Ammon's horn (tissue), 1 donor: Measurements from ENCODE around the gene LRP11.
"Not testable (repeated sequence)": the region's sequence is repeated elsewhere in the genome, so short reads cannot be mapped to it uniquely, and the experiment has no call there.

Experiments used
- DNase-seq: peaks from one replicate; pipeline ENCODE4 v3.0.0-alpha.2; 2016; ENCODE audit warnings: low spot score

LRP11 gene

DNA sequence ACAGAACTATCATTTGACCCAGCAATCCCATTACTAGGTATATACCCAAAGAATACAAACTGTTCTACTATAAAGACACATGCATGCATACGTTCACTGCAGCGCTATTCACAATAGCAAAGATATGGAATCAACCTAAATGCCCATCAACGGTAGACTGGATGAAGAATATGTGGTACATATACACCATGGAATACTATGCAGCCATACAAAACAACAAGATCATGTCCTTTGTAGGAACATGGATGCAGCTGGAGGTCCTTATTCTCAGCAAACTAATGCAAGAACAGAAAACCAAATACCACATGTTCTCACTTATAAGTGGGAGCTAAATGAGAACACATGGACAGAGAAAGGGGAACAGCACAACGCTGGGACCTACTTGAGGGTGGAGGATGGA is 15.8 kb downstream of the LRP11 start:
- DNase-seq: not testable (repeated sequence)

DNA sequence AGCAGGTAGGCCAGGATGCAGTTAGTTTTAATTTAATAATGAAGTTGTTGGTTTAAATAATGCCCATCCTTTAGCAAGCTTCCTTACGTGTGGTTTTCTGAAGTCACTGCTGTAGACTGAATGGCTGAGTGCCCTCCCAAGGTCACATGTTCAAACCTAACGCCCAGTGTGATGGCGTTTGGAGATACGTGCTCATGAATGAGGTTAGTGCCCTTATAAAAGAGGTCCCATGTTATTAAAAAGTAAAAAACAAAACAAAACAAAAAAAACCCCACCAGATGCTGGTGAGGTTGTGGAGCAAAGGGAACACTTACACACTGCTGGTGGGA is 16.3 kb downstream of the LRP11 start:
- no peak for DNase-seq

- DNase-seq: peak; percentile 34
These were observed 17.8 kb downstream of the LRP11 start for GRCh38 chr6:149846321-149846720.

DNA sequence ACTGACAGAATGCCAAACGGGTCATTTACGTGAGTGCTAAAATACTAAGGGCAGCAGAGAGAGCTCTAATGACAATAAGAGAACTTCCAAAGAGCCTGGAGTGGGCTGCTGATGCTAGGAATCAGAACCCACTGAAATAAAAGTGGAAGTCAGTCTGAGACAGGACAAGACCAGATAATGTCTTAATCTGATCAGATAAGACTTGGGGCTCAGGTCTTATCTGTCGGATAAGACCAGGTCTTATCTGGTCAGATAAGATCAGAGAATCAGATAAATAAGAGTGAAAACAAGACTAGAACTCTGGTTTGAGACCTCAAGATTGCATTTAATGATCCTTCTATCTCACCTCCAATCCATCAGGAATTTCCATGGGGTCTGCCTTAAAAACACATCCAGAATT is 18.6 kb downstream of the LRP11 start:
- DNase-seq: no peak

DNA sequence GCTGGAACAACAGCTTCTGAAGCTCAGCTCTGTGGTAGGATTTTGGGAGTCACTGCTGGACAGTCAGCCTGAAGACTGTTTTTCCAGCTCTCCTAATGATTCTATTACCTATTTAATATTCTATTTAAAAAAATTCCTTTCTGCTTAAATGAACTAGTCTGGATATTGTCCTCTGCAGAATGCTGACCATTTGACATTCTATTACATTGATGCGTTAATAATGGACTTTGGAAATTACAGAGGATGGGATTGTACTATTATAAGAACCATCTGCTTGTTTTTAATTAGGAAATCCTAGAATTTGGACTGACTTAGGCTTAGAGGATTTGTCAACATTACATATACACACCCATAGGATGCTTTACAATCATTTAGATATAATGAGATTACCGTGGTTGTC is 19.7 kb downstream of the LRP11 start:
- DNase-seq: no peak

- DNase-seq: not testable (repeated sequence)
These were observed 20.1 kb downstream of the LRP11 start for GRCh38 chr6:149844036-149844435.

DNA sequence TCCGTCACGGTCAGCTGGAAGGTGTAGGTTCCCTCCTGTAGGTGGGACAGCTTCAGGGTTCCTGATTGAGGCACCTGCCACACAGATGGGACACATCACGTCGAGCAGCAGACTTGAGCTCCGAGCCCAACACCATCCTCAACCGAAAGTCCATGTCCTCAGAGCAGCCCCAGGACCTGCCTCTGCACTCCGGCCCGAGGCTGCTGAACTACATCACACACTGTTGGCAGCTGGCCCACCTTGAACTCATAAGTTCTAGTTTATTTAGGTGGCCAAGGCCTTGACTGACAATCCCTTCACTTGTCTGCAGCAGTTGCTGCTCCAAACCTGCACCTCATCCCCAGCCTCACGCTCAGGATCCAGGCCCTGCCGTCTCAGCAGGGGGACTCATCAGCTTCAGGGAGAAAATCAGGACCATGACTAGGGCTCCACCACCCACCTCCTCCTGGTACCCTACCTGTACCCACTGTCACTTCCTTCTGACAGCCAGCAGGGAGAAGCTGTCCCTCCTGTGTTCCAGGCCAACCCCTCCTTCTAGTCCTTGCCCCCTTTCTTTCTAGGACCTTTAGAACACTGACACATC is 21.0 kb downstream of the LRP11 start:
- DNase-seq: no peak

DNA sequence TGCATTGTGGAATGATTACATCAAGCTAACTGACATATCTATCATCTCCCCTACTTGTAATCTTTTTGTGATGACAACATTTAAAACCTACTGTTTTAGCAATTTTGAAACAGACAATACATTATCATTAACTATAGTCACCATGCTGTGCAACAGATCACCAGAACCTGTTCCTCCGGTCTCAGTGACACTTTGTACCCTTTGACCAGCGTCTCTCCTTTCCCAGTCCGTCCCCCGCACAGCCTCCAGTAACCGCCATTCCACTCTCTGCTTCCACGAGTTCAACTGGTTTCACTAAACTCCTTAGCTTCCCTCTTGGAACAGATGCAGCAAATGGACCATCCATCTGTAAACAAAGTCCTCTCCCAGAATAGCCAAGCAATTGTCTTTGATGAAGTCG is 21.8 kb downstream of the LRP11 start:
- DNase-seq: no peak

- DNase-seq: peak; percentile 61
These were observed 23.6 kb downstream of the LRP11 start for GRCh38 chr6:149840345-149841075.

- DNase-seq: peak; percentile 78
These were observed 29.4 kb downstream of the LRP11 start for GRCh38 chr6:149834513-149835481.

- DNase-seq: no peak
These were observed 30.5 kb downstream of the LRP11 start for GRCh38 chr6:149833651-149834050.

DNA sequence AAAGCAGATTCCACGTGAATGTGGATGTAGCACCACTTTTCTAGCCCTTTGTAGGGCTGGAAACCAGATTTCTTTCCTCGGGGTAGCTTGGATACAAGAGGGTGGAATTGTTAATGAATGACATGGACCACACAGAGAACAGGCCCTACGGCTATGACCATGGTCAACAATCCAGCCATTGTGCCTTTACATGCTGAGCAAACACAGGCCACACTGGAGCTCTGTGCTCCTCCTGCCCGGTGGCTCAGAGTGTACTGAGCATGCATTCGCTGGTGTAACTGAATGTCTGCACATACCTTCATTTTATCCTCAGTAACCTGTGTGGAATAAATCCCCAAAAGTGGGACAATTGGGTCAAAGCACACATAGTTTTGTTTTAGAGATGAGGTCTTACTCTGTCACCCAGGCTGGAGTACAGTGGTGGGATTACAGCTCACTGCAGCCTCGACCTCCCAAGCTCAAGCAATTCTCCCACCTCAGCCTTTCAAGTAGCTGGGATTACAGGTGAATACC is 32.8 kb downstream of the LRP11 start:
- peak; percentile 91 for DNase-seq

- peak; percentile 40 for DNase-seq
These were observed 33.3 kb downstream of the LRP11 start for GRCh38 chr6:149830731-149831307.

- DNase-seq: no peak
These were observed 38.9 kb downstream of the LRP11 start for GRCh38 chr6:149825292-149825691.

- DNase-seq: no peak
These were observed 41.1 kb downstream of the LRP11 start for GRCh38 chr6:149823013-149823412.

- DNase-seq: no peak
These were observed 42.7 kb downstream of the LRP11 start for GRCh38 chr6:149821492-149821891.

- no peak for DNase-seq
These were observed 43.7 kb downstream of the LRP11 start for GRCh38 chr6:149820506-149820905.

DNA sequence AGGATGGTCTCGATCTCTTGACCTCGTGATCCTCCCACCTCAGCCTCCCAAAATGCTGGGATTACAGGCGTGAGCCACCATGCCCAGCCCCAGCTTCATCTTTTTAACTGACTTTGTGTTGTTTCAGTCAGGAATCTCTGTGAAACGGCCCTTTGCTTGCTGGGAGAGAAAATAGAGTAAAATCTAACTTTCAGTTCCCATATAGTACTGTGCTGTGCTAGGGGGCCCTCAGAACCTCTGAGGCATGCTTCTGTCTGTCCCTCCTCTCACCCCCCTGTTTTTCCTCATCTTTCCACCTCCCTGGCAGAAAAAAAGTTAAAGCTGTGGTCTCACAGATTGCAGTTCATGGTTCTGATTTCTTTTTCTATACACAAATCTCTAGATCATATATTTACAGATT is 48.4 kb downstream of the LRP11 start:
- no peak for DNase-seq

DNA sequence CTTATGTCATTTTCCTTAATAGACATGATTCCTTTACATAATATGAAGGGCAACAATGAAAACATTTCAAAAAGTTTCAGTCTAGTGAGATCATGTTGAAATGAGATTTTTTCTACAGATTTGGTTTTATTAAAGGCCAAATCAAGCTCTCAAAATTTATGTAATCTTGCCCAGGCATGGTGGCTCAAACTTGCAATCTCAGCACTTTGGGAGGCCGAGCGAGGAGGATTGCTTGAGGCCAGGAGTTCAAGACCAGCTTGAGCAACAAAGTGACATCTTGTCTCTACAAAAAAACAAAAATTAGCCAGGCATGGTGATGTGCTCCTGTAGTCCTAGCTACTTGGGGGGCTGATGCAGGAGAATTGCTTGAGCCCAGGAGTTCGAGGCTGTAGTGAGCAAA is 50.8 kb downstream of the LRP11 start:
- no peak for DNase-seq

DNA sequence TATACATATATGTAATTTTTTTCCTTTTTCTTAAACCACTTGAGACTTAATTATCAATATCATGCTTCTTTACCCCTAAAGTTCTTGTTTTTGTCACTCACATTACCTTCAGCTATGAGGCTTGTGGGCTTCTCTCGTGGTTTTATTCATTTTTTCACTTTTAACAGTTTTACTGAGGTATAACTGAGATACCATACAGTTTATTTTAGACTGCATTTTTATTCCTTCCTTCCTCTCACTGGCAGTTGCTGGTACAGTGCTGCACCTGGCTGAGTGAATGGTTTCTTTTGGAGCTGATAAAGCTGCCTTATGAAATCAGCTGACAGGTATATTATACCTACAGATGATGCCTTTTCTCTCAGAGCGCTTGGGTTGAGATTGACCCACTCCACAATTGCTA is 54.4 kb downstream of the LRP11 start:
- DNase-seq: no peak

GRCh38 chr6:149806127-149806526 is 58.0 kb downstream of the LRP11 start:
- no peak for DNase-seq

DNA sequence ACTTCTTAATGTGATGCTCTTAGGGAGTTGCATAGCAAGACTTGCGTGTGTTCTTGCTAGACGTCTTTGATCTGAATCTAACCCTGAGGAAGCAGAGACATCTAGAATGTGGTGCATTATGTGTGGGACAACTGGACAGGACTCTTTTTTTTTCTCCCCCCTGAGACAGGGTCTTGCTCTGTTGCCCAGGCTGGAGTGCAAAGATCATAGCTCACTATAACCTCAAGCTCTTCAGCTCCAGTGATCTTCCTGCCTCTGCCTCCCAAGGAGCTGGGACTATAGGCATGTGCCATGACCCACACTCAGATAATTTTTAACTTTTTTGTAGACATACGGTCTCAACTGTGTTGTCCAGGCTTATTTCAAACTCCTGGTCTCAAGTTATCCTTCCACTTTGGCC is 80.6 kb downstream of the LRP11 start:
- DNase-seq: no peak
